T-helper 22 cell (primary cell): ENCODE measurements around the gene TMC5.

Experiments
- DNase-seq: peaks from one replicate; pipeline ENCODE4 v3.0.0-alpha.2; 2020; ENCODE audit warnings: low read depth

The TMC5 gene

DNA sequence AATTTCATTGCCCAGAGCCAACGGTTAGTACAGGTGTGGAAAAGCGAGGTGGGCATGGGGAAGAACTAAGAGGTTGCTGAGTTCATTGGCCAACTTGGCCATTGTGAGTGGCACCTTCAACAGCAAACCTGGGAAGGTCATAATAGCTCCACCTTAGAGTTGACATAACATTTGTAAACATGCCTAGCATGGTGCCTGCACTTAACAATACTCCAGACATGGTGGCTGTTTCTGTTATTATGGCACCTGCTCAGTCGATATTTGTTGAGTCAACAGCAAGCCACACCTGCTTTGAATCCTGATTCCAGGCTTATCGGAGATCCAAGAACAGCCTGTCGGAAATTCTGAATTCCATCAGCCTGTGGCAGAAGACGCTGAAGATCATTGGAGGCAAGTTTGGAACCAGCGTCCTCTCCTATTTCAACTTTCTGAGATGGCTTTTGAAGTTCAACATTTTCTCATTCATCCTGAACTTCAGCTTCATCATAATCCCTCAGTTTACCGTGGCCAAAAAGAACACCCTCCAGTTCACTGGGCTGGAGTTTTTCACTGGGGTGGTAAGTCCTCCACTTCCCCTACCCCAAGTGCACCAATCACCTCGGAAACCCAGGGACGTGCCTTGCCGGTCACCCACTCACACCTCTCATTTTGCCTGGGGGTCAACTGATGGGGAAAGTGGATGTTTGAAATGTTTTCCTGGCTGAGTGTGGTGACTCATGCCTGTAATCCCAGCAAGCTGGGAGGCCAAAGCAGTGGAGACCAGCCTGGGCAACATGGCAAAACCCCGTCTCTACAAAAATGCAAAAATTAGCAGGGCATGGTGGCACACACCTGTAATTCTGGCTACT is 46.0 kb downstream of the TMC5 start:
- no peak for DNase-seq

DNA sequence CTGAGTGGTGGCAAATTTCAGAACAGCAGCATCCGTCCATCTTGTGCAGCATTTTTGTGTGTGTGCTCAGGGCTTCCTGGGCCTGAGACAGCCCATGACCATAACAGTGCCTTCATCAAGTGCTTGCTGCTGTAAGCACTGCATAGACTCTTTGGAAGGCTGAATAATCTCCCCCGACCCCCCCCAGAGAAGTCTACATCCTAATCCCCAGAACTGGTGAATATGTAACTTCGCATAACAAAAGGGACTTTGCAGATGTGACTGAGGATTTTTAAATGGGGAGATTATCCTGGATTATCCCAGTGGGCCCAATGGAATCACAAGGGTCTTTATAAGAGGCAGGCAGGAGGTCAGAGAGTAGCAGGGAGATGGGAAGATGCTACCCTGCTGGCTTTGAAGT is 50.6 kb downstream of the TMC5 start:
- DNase-seq, result no peak

DNA sequence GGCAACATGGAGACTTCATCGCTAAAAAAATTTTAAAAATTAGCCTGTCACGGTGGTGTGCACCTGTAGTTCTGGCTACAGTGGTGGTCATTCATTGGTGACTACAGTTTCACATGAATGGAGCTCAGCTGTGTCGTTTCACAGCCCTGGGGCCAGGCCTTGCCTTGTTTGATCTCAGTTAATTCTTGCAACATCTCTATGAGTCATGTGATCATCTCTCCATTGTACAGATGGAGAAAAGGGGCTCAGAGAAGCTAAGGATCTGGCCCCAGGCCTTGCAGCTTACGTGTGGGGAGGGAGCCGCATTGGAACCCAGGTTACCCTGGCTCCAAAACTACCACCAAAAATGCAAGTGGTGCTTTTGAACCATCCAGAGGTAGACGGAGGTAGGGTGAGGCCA is 54.8 kb downstream of the TMC5 start:
- no peak for DNase-seq

DNA sequence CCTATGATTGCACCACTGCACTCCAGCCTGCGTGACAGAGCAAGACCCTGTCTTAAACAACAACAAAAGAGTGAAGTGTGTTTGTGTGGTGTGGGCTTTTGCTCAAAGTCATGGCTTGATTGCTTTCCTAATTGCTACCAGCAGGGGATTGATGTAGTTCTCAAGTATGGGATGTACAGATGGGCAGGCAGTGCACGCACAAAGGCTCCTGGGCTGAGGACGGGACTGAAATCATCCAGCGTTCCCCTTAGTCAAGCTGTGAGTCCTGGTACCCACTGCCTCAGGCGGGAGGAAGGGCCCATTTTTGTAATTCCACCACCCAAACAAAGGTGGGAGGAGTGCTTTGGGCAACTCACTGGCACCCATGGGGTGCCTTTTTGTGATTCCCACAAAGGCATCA is 56.9 kb downstream of the TMC5 start:
- DNase-seq, result no peak

DNA sequence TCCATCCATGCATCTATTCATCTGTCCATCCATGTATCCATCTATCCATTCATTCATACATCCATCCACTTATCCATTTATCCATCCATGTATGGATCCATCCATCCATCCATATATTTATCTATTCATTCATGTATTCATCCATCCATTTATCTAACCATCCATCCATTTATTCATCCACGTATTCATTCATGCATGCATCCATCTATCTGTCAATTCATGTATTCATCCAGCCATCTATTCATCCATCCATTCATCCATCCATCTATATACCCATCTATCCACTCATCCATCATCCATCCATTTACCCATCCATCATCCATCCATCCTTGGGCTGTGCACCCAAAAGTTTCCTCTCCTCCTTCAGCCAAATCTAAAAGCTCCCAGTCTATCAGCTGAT is 60.8 kb downstream of the TMC5 start:
- DNase-seq, result no peak

DNA sequence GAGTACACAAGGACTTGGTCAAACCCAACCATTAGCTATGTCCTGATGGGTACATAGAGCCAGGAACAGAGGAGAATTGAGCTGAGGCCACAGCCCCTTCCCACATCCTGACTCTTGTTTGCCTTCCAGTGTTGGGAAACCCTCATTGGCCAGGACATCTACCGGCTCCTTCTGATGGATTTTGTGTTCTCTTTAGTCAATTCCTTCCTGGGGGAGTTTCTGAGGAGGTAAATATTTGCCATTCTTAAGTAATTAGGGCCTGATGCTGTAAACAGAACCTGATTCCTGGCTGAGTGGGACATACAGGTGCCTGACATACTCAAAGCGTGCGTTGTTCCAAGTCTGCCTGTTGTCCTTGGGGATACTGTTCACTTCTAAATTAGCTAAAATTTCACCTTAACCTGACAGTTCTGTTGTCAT is 61.6 kb downstream of the TMC5 start:
- DNase-seq, result no peak

DNA sequence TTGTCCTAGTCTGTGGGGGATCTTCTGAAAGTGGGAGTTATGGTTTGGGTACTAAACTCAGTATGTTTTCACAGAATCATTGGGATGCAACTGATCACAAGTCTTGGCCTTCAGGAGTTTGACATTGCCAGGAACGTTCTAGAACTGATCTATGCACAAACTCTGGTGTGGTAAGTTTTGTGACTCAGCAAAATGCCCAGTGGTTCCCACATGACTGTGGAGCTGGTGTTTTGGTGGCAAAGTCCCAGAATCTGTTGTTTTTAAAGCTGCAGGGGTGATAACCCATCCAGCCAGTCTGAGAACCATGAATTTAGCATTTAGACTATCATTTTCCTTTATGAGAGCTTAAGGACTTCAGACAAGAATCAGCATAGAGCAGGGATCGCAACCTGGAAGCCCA is 63.6 kb downstream of the TMC5 start:
- no peak for DNase-seq

DNA sequence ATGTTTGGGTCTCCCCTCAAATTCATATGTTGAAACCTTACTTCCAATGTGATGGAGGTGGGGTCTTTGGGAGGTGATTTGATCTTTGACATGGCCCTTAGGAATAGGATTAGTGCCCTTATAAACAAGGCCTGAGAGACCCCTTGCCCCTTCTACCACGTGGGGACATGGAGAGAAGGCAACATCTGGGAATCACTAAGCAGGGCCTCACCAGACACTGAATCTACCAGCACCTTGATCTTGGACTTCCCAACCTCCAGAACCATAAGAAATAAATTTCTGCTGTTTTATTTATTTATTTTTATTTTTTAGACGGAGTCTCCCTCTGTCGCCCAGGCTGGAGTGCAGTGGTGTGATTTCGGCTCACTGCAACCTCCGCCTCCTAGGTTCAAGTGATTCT is 64.1 kb downstream of the TMC5 start:
- no peak for DNase-seq

DNA sequence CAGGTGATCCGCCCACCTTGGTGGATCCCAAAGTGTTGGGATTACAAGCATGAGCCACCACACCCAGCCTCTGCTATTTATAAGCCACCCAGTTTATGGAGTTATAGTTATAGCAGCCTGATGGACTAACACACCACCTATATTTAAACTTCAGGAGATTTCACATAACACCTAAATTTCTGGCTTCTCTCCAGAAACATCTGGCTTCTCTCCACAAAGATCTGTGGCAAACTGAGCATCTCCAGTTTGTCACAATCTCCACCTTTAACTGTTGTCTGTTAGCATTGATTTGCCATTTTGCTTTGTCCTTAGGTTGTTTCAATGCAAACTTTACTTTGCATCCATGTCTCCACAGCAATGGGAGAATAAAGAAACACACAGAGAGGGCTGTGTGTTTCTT is 64.6 kb downstream of the TMC5 start:
- DNase-seq, result no peak

DNA sequence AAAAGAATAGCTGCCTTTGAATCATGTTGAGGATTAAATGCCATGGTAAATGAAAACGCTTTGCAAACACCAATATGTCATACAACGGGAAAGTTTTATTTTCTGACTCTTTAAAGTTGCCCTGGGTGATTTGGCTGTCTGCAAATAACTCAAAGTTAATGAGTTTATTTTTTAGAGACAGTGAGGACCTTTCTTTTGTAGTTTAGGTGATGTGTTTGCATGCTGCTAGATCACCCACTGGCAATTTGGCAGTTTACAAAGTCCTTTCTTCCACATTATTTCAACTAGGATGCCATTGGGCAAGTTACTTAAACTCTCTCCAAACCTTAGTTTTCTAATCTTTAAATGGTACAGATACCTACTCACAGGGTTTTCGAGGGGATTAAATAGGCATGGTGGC is 66.4 kb downstream of the TMC5 start:
- DNase-seq, result no peak

DNA sequence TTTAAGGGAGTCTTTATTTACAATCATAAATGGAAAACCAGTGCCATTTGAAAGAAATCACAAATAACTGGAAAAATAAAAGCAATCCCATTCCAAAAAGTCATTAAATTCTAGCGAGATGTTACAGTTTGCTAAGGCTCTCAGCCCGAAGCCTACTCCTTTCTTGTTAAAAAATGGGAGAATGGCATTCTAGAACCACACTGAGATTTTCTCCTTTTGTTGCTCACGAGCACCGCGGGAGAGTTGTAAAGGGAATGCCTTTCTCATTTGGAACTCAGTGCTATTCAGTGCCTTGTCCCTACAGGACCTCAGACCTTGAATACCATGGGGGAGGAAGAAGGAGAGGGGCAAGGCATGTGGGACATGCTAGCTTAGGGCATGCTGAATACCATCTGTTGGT is 67.9 kb downstream of the TMC5 start:
- DNase-seq, result no peak

DNA sequence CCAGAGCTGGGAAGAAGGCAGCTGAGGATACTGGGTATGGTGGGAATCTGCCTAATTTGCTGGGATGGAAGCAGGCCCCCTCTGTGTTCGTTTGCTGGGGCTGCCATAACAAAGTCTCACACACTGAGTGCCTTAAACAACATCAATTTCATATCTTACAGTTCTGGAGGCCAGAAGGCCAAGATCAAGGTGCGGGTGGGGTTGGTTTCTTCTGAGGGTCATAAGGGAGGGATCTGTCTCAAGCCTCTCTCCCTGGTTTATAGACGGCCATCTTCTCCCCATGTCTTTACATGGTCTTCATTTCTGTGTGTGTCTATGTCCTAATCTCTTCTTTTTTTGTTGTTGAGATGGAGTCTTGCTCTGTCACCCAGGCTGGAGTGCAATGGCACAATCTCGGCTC is 68.4 kb downstream of the TMC5 start:
- DNase-seq, result no peak

DNA sequence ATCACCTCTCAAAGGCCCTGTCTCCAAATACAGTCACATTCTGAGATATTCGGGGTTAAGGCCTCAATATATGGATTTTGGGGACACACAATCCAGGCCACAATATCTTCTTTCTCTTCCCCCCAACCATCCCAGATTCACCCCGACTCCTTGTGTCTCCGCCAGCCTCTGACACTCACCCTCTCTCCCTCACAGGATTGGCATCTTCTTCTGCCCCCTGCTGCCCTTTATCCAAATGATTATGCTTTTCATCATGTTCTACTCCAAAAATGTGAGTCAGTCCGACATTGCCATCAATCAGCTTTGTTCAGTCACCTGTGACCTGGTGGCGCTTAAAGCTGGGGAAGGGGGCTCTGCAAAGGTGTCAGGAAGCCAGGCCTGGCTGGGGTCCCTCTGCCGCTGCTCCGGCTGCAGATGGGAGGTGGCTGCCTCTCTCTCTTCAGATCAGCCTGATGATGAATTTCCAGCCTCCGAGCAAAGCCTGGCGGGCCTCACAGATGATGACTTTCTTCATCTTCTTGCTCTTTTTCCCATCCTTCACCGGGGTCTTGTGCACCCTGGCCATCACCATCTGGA is 69.2 kb downstream of the TMC5 start:
- DNase-seq, result no peak

DNA sequence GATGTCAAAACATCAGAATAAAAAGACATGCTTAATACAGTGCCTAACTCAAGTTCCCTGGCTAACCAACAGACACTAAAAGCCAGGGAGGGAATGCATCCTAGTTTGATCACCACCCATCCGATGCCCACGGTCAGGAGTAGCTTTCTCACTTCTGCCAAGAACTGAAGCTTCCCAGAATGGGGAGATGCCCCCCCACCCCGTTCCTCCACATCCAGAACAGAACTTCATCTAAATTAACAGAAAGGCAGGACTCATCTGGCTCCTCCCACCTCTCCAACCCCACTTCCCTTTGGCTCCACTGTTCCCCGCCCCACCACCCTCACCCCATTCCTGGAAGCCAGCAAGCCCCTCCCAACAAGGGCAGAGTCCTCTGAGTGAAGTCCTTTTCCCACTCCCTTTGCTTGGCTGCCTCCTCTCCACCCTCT is 70.5 kb downstream of the TMC5 start:
- DNase-seq, result no peak

DNA sequence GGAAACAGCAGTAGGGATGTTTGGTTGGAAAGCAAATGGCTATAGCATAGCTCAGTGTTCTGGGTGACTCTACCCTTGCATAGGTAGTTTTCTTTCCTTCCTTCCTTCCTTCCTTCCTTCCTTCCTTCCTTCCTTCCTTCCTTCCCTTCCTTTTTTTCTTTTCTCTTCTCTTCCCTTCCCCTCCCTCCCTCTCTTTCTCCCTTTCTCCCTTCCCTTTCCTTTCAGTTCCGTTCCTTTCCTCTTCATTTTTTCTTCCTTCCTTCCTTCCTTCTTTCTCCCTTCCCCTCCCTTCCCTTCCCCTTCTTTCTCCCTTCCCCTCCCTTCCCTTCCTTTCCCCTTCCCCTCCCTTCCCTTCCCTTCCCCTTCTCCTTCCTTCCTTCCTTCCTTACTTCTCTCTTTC is 72.9 kb downstream of the TMC5 start:
- DNase-seq, result no peak

DNA sequence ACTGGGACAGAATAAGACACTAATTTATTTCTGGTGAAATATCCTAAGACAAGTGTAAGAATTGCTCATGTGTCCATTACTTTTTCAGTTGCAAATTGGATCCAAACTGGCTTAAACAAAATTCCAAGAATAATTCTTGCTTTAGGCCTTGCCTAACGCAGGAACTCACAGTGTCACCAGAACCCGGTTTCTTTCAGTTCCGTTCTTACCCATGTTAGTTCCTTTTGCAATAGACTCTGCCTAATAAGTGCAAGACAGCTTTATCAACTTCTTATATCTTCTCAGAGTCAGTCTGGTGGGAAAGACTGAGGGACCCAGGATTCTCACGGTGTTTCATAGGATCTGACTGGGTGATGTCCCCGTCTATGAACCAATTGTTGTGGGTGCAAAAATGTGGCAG is 79.5 kb downstream of the TMC5 start:
- no peak for DNase-seq

DNA sequence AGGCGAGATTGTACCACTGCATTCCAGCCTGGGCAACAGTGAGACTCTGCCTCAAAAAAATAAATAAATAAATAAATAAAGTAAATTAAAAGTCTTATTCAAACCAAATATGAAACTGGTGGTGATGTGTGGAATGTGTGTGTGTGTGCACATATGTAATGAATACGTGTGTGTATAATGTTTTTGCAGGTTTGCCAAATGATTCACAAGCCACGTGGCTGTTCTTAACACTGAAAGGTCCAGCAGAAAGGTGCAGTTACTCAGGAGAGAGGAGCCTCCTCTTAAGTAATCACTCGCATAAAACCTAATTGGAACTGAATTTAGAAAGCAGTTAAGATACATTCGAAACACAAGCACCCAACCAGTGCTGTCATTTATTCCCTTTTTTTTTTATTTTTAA is 81.3 kb downstream of the TMC5 start:
- no peak for DNase-seq

DNA sequence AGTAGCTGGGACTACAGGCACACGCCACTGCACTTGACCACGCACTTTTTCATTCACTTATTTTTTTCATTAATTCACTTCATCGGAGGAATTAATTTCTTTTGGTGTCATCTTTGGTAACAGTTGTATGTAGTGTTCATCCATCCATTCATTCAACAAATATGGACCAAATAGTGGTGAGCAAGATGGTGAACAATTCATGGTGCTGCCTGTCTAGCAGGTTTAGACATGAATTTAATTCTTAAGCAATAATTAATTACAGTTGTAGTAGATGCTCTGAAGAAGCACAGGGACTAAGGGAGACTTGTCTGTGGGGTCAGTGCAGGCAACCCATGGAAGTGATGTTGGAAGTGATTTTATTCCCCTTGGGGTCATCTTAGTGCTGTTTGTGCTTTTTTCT is 81.8 kb downstream of the TMC5 start:
- DNase-seq, result no peak

DNA sequence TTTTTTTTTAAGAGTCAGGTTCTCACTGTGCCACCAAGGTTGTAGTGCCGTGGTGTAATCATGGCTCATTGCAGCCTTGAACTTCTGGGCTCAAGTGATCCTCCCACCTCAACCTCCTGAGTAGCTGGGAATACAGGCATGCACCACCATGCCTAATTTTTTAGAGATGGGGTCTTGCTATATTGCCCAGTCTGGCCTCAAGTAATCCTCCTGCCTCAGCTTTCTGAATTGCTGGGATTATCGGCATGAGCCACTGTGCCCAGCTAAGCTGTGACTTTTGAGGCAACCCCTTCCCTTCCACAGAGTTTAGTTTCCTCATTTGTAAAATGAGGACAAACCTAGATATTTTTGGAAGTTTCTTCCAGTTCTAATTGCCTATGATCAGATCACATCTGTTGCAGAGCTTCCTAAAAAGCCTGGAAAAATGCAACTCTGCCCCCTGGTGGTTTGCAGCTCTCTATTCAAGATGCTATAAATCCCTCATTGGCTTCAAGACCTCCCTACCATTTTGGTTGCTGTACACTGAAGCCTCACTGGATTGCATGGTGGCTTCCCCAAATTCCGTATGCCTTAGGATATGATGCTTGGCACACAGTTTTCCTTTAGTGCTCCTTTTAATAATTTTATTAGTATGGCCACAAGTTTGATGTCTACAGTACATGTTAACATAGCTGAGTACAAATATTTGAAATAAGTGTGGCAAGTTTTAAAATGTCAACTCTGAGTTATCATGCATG is 84.9 kb downstream of the TMC5 start:
- DNase-seq, result no peak

DNA sequence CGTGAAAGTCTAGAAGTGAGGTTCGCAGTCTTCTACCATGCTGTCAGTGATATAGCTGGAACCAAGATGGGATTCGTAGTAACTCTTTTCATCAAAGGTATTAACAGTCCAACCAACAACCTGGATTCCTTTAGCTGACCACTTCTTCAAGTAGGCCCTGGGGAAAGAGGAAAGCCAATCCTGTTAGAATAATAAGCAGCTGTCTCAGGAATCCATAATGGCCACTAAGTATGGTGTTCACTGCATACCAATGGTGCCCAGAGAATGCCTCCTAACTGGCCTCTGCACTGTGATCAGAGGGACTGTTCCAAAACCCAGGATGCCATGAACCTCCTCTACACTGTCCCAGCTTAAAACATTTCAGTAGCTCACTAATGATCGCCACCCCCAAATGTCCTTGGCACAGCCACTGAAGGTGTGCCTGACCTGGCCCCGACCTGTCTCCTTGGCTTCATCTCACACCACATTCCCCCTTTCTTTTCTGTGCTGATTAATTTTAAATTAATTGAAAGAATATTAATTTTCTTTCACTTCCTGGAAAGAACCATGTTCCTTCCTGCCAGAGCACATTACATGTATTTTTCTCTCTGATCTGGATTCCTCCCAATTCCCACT is 85.9 kb downstream of the TMC5 start:
- DNase-seq, result no peak

DNA sequence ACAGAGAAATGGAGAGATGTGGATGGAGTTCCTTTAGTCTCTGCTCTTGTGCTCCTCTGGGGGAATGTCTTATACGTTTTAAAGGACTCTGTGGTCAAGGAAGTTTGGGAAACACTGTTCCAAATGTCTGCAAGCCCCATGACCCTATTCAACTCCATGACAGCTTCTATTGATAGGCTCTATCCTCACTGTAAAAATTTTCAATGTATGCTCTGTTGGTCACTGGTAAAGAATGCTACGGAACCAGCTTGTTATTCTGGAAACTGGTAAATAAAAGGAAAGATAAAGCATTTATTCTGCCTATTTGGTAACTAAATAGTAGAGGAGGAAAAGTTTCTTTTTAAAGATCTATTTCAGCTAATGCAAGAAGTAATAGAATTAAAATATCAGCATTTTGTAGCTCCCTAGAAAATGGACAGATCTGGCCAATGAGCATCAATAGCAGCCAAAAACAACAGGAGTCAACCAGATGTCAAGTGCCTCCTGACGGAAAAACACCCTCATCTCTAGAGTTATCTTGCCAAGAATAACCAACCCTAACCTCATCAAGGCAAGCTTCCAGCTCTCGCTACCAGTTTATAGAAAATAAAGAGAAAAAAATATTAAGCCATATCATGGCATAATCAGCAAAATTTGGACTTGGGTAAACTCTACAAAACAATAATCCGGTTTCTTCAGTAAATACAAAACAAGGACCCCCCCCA is 88.1 kb downstream of the TMC5 start:
- DNase-seq, result no peak

DNA sequence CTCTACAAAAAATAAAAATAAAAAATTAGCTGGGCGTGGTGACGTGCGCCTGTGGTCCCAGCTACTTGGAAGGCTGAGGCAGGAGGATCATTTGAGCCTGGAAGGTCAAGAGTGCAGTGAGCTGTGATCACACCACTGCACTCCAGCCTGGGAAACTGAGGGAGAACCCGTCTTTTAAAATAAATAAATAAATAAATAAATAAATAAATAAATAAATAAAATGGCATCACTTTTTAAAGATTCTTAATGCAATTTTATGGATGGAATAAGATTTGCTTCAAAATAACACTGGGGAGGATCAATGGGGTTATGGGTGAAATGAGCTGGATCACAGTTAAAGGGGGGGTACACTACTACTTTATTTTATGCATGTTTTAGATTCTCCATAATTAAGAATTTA is 89.3 kb downstream of the TMC5 start:
- DNase-seq, result no peak
